ENCODE data around the gene MYO1D.

- TF ChIP-seq CTCF (IDR thresholded peaks at IDR 0.05; ENCODE audit: insufficient read depth, low read depth, low read length): no peak
- no peak for TF ChIP-seq EZH2 (IDR thresholded peaks at IDR 0.05; ENCODE audit: insufficient read depth, low read length)
Observed at GRCh38 chr17:32481193-32481592, 395.7 kb downstream of the MYO1D start.
